Dermis microvascular lymphatic vessel endothelial cell (primary cell): Measurements from ENCODE around the gene AEBP2. TPM values are rescaled to one million over a fixed set of nuclear protein-coding genes. Genes with fewer than 3 reads are reported as not detected.
"Not testable (repeated sequence)": the region's sequence is repeated elsewhere in the genome, so short reads cannot be mapped to it uniquely, and the experiment has no call there.

Experiments
- DNase-seq, 2 donors: peaks; one replicate each; pipeline versions ENCODE4 v3.0.0 to v3.0.0-alpha.2; 2010; ENCODE audit warnings: low read depth in 2 of 2
- total RNA-seq: library from RNA; depleted of rRNA; stranded (reverse); fragments of >200 nt; gene quantifications from 2 replicates; pipeline ENCODE4 v1.2.1, GENCODE V29; 2014

The AEBP2 gene
- total RNA-seq, 1 donor from 2014 or later = 21.4 TPM

DNA sequence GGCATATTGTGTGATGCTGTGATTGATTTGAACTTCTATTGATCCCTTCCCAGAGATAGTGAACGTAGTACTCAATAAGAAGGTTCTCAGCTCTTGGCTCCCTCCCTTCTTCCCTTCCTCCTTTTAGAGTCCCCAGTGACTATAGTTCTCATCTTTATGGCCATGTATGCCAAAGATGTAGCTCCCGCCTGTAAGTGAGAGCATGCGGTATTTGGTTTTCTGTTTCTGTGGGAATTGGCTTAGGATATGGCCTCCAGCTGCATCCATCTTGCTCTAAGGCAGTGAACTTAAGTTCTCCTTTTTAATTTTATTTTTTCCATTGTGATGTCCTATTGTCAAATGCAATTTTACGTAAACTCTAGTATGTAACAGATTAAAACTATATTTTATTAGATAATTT, 109.5 kb downstream of the AEBP2 start:
- DNase-seq = no peak

DNA sequence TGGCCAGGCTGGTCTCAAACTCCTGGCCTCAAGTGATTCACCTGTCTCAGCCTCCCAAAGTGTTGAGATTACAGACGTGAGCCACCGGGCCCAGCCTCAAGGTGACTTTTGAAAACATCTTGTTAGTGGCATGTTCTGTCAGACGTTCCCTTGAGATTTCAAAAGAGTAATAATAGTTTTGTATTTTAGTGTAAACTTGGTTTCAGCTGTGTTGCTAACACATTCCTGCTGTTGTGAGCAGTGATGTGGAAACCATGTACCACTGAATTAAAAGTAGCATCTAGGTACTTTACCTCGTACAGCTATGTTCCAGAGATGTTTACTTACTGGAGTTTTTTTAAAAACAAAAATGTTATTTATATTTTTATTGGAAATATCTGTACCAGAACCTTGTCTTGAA, 111.3 kb downstream of the AEBP2 start:
- no peak for DNase-seq

DNA sequence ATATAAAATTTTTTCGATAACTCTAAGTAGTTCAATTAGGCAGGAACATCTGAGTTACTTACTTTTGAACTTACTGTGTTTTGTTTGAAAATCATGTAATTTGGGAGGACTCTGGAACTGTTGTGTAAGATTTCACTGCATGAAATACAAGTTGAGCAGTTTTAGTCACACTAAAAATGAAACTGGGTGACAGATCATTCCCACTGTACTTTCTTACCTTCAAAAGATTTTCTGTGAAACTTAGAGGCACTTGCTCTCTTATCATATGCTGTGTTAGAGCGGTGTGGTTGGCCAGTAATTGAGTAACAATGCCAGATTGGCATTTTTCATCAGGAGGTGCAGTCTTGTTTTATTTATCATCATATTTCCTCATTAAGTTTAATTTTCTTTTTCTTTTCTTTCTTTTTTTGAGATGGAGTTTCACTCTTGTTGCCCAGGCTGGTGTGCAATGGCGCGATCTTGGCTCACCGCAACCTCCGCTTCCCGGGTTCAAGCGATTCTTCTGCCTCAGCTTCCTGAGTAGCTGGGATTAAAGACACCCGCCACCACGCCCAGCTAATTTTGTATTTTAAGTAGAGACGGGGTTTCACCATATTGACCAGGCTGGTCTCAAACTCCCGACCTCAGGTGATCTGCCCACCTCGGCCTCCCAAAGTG, 113.3 kb downstream of the AEBP2 start:
- not testable (repeated sequence) for DNase-seq

DNA sequence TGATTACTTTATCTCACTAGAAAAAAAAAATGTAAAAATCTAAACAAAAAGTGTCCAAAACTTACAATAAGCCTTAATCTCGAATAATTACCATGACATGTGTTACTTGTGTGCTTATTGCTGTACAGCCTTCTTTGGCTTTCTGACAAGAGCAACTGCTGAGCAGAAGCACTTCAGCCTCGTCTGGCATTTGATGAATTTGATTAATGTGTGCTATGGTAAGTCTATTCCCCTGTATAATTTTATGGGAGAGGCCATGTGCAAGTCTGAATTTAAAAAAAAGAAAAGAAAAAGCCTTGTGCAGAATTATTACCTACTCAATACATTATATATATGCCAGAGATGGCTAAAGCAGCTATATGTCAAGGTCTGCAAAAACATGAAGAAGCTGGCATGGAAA, 113.9 kb downstream of the AEBP2 start:
- no peak for DNase-seq

DNA sequence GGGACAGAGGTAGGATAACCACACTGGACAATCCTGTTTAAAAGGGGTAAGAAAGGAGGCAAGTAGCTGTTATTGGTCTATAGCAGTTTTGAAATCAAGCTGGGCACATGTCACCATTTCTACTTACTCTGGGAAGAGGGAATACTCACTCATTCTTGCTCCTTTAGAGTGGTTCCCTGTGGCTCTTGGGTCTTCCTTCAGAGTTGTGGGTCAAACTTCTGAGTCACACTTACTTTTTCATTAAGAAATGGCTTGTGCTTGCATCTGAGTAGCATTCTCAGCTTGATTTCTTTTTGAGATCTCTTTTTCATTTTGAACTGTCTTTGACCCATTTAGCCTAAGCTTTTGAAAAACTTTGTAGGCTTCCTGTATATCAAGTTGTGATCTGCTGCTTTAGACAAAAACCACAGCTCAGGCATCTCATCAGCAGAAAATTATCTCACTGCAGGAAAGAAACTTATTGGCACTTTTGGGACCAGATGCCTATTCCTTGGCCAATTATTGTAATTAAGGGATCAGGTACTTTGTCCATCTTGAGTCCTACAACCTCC, 122.2 kb downstream of the AEBP2 start:
- DNase-seq = no peak
